ENCODE results near the gene LCE2A. TPM values are rescaled to one million over a fixed set of nuclear protein-coding genes. Genes with fewer than 3 reads are reported as not detected.

The LCE2A gene
- total and polyA plus RNA-seq, 2 of the 8 experiments (the other 6 are each of a cell fraction or from before 2014, with no cell fraction given): not detected

GRCh38 chr1:152681616-152682015, 16.5 kb upstream of the LCE2A start (continued):
- no peak for TF ChIP-seq CHD7 (IDR thresholded peaks at IDR 0.05; ENCODE audit: insufficient replicate concordance, low read length)
- TF ChIP-seq CTCF (IDR thresholded peaks at IDR 0.05; ENCODE audit: control extremely low read depth in 1 of 3, insufficient read depth in 1 of 3, low read depth in 1 of 3, low read length in 3 of 3): no peak

Measured in H1 (cell line).